Nephron (organoid): Measurements from ENCODE around the gene OBP2A.
A peak's percentile ranks its signal among the peaks of the same experiment; 100 is the strongest.
"Not testable (repeated sequence)": the region's sequence is repeated elsewhere in the genome, so short reads cannot be mapped to it uniquely, and the experiment has no call there.

Experiments
- H3K27ac Mint-ChIP-seq, 3 experiments: 2 replicates each; pipeline ENCODE4 v1.8.0; 2020; ENCODE audit warnings: mixed read lengths in 3 of 3, mild to moderate bottlenecking in 2 of 3, moderate library complexity in 1 of 3
- H3K27me3 Mint-ChIP-seq: 2 replicates; pipeline ENCODE4 v1.8.0; 2021; ENCODE audit warnings: low read depth, mild to moderate bottlenecking, moderate library complexity, mixed read lengths
- H3K36me3 Mint-ChIP-seq: 2 replicates; pipeline ENCODE4 v1.8.0; 2020; ENCODE audit warnings: low read depth, mixed read lengths
- H3K4me1 Mint-ChIP-seq: 2 replicates; pipeline ENCODE4 v1.8.0; 2020; ENCODE audit warnings: mixed read lengths
- H3K4me3 Mint-ChIP-seq, 3 experiments: 2 replicates each; pipeline ENCODE4 v1.8.0; 2020; ENCODE audit warnings: mild to moderate bottlenecking in 3 of 3, mixed read lengths in 3 of 3, moderate library complexity in 2 of 3
- H3K9me3 Mint-ChIP-seq: 2 replicates; pipeline ENCODE4 v1.8.0; 2020; ENCODE audit warnings: mixed read lengths
- CTCF ChIP-seq, 3 experiments: fragments of 200-600 bp; sonication (generic); IDR thresholded peaks; one replicate each; pipeline ENCODE4 v1.5.0; 2021; ENCODE audit warnings: antibody characterized with exemption in 3 of 3; ENCODE audit not compliant: unreplicated experiment in 3 of 3

OBP2A gene

DNA sequence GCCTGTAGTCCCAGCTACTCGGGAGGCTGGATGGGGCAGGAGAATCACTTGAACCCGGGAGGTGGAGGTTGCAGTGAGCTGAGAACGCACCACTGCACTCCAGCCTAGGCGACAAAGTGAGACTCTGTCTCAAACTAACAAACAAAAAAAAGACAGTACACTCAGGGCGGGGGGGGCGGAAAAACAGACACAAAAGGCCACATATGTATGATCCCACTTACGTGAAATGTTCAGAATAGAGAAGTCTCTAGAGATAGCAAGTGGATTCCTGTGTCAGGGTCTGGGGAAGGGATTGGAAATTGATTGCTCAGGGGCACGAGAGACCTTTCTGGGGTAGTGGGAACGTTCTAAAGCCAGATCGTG lies 33.7 kb upstream of the OBP2A start:
- Mint-ChIP-seq H3K27ac (peak overlapping the region in 1 of 3 experiments; percentile 4), H3K4me1 (no peaks in the 10 kb centered on the region), H3K4me3 (no peak overlapping the region), H3K27me3 (peaks cover 7% of the 10 kb centered on the region), H3K9me3 (peaks cover 16% of the 10 kb centered on the region), H3K36me3 (no peaks in the 10 kb centered on the region)
- no peak for TF ChIP-seq CTCF (IDR thresholded peaks at IDR 0.05; ENCODE audit: unreplicated experiment in 3 of 3)

- no peaks in the 10 kb centered on the region for H3K36me3 Mint-ChIP-seq
- peaks cover 15% of the 10 kb centered on the region for H3K9me3 Mint-ChIP-seq
- H3K27ac Mint-ChIP-seq: peak overlapping the region in 1 of 3 experiments; percentile 4
- peaks cover 10% of the 10 kb centered on the region for H3K27me3 Mint-ChIP-seq
- H3K4me3 Mint-ChIP-seq: no peak overlapping the region
- no peaks in the 10 kb centered on the region for H3K4me1 Mint-ChIP-seq
- no peak for TF ChIP-seq CTCF (IDR thresholded peaks at IDR 0.05; ENCODE audit: unreplicated experiment in 3 of 3)
Measured at GRCh38 chr9:135512904-135513303, 33.0 kb upstream of the OBP2A start.

DNA sequence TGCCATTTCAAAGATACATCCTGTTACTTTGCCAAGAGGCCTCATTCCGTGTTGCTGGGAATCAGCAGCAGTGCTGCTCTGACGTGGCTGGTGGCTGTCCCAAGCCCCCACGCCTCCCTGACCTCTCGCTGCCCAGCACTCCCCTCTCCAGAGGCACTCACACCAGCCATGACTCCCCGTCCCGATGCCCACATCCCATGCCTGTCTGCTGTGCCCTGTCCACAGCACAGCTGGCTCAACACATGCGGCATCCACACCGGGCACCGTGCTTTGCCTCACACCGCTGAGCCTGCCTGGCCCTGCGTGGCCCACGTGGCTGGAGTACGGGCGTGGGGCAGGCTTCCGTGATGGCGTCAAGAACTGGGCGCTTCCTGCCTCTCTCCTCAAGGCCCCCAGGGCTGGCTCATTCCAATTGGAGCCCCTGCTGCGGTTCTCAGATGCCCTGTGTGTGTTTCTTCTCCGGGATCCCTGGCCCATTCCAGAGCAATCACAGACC lies 32.5 kb upstream of the OBP2A start:
- Mint-ChIP-seq H3K36me3 (no peaks in the 10 kb centered on the region), H3K4me1 (no peaks in the 10 kb centered on the region), H3K27me3 (peaks cover 10% of the 10 kb centered on the region), H3K4me3 (no peak overlapping the region), H3K9me3 (peaks cover 12% of the 10 kb centered on the region), H3K27ac (no peak overlapping the region)
- no peak for TF ChIP-seq CTCF (IDR thresholded peaks at IDR 0.05; ENCODE audit: unreplicated experiment in 3 of 3)

GRCh38 chr9:135513906-135514305 lies 32.0 kb upstream of the OBP2A start:
- H3K27ac Mint-ChIP-seq, H3K4me3 Mint-ChIP-seq, H3K4me1 Mint-ChIP-seq, H3K36me3 Mint-ChIP-seq, H3K27me3 Mint-ChIP-seq, H3K9me3 Mint-ChIP-seq: not testable (repeated sequence)

- H3K27ac Mint-ChIP-seq: no peak overlapping the region
- TF ChIP-seq CTCF (IDR thresholded peaks at IDR 0.05; ENCODE audit: unreplicated experiment in 3 of 3): no peak
Measured at GRCh38 chr9:135514342-135515082, 31.4 kb upstream of the OBP2A start.

GRCh38 chr9:135515083-135515951 lies 30.6 kb upstream of the OBP2A start:
- Mint-ChIP-seq H3K27me3 (peaks cover 6% of the 10 kb centered on the region), H3K9me3 (peaks cover 2% of the 10 kb centered on the region), H3K27ac (no peak overlapping the region), H3K4me1 (no peaks in the 10 kb centered on the region), H3K36me3 (no peaks in the 10 kb centered on the region), H3K4me3 (no peak overlapping the region)
- TF ChIP-seq CTCF (IDR thresholded peaks at IDR 0.05; ENCODE audit: unreplicated experiment in 3 of 3): no peak

More at GRCh38 chr9:135514342-135515082, 31.4 kb upstream of the OBP2A start:
- H3K4me3 Mint-ChIP-seq: no peak overlapping the region
- no peaks in the 10 kb centered on the region for H3K4me1 Mint-ChIP-seq
- H3K9me3 Mint-ChIP-seq: peaks cover 3% of the 10 kb centered on the region
- peaks cover 10% of the 10 kb centered on the region for H3K27me3 Mint-ChIP-seq
- no peaks in the 10 kb centered on the region for H3K36me3 Mint-ChIP-seq
